GDM1 (cell line): Measurements from ENCODE around the gene ABI1.

Experiments used
- DNase-seq: peaks from one replicate; lab custom pipeline; 2025; lab: John Stamatoyannopoulos, UW

ABI1 gene

GRCh38 chr10:26714415-26715136 lies 146.2 kb downstream of the ABI1 start:
- no peak for DNase-seq

- no peak for DNase-seq
Observed at GRCh38 chr10:26711324-26711723, 149.4 kb downstream of the ABI1 start.

GRCh38 chr10:26706936-26707335 lies 153.8 kb downstream of the ABI1 start:
- no peak for DNase-seq

- DNase-seq, result no peak
Observed at GRCh38 chr10:26706206-26706605, 154.6 kb downstream of the ABI1 start.

GRCh38 chr10:26703974-26704373 lies 156.8 kb downstream of the ABI1 start:
- DNase-seq, result no peak

- no peak for DNase-seq
Observed at GRCh38 chr10:26703096-26703495, 157.7 kb downstream of the ABI1 start.

GRCh38 chr10:26700884-26701630 lies 159.7 kb downstream of the ABI1 start:
- DNase-seq, result no peak

GRCh38 chr10:26699631-26700030 lies 161.1 kb downstream of the ABI1 start:
- DNase-seq, result no peak

- no peak for DNase-seq
Observed at GRCh38 chr10:26698909-26699308, 161.8 kb downstream of the ABI1 start.

GRCh38 chr10:26697922-26698608 lies 162.7 kb downstream of the ABI1 start:
- DNase-seq, result no peak

GRCh38 chr10:26697163-26697921 lies 163.4 kb downstream of the ABI1 start, which contains the start of gene PDSS1:
Gene PDSS1 (plus strand): TSS chr10:26697701. CDS start chr10:26697712, 11 bp downstream.
- DNase-seq, result peak; percentile 65

- no peak for DNase-seq
Observed at GRCh38 chr10:26696786-26697162, 164.0 kb downstream of the ABI1 start.
